Endothelial cell (in vitro differentiated cells): ENCODE measurements around the gene SULT4A1. TPM values are rescaled to one million over a fixed set of nuclear protein-coding genes. Genes with fewer than 3 reads are reported as not detected.

ENCODE experiments used
- DNase-seq: peaks from one replicate; pipeline ENCODE4 v3.0.0; 2021; ENCODE audit warnings: low spot score
- H3K27ac Mint-ChIP-seq: one replicate; pipeline ENCODE4 v1.8.0; 2021; ENCODE audit warnings: mixed read lengths, inconsistent platforms; ENCODE audit not compliant: unreplicated experiment
- H3K27me3 Mint-ChIP-seq: one replicate; pipeline ENCODE4 v1.8.0; 2021; ENCODE audit warnings: mild to moderate bottlenecking, moderate library complexity, mixed read lengths, inconsistent platforms; ENCODE audit not compliant: unreplicated experiment
- H3K36me3 Mint-ChIP-seq: one replicate; pipeline ENCODE4 v1.8.0; 2021; ENCODE audit warnings: mild to moderate bottlenecking, low read depth, mixed read lengths, inconsistent platforms; ENCODE audit not compliant: unreplicated experiment
- H3K4me1 Mint-ChIP-seq: one replicate; pipeline ENCODE4 v1.8.0; 2021; ENCODE audit warnings: mild to moderate bottlenecking, mixed read lengths, inconsistent platforms; ENCODE audit not compliant: unreplicated experiment
- H3K4me3 Mint-ChIP-seq: one replicate; pipeline ENCODE4 v1.8.0; 2021; ENCODE audit warnings: mild to moderate bottlenecking, mixed read lengths, inconsistent platforms; ENCODE audit not compliant: unreplicated experiment
- H3K9me3 Mint-ChIP-seq: one replicate; pipeline ENCODE4 v1.8.0; 2021; ENCODE audit warnings: mixed read lengths, inconsistent platforms; ENCODE audit not compliant: unreplicated experiment
- total RNA-seq: library from RNA; stranded (reverse); fragmentation: NEBNext Ultra II Directional; extraction: Animal tissue kit (Norgen Biotek cat#: 25700); gene quantifications from one replicate; pipeline ENCODE4 v1.2.1, GENCODE V29; 2021; ENCODE audit not compliant: unreplicated experiment
- TF ChIP-seq, protein P1 (sequence below): fragments of 200-600 bp; sonication (generic); IDR thresholded peaks from one replicate; pipeline ENCODE4 v1.5.0; 2021; ENCODE audit warnings: antibody characterized with exemption; ENCODE audit not compliant: unreplicated experiment

Gene SULT4A1
- total RNA-seq, 1 donor from 2014 or later, result 16.5 TPM

- H3K27me3 Mint-ChIP-seq, result no peaks in the 10 kb centered on the region
- H3K36me3 Mint-ChIP-seq, result no peaks in the 10 kb centered on the region
- TF ChIP-seq, protein P1, sequence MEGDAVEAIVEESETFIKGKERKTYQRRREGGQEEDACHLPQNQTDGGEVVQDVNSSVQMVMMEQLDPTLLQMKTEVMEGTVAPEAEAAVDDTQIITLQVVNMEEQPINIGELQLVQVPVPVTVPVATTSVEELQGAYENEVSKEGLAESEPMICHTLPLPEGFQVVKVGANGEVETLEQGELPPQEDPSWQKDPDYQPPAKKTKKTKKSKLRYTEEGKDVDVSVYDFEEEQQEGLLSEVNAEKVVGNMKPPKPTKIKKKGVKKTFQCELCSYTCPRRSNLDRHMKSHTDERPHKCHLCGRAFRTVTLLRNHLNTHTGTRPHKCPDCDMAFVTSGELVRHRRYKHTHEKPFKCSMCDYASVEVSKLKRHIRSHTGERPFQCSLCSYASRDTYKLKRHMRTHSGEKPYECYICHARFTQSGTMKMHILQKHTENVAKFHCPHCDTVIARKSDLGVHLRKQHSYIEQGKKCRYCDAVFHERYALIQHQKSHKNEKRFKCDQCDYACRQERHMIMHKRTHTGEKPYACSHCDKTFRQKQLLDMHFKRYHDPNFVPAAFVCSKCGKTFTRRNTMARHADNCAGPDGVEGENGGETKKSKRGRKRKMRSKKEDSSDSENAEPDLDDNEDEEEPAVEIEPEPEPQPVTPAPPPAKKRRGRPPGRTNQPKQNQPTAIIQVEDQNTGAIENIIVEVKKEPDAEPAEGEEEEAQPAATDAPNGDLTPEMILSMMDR, result no peak
- H3K4me1 Mint-ChIP-seq, result peaks cover 2% of the 10 kb centered on the region
- DNase-seq, result no peak
- no peaks in the 10 kb centered on the region for H3K9me3 Mint-ChIP-seq
- no peak overlapping the region for H3K27ac Mint-ChIP-seq
- no peak overlapping the region for H3K4me3 Mint-ChIP-seq
Measured at GRCh38 chr22:43798492-43798891, 63.8 kb downstream of the SULT4A1 start.

GRCh38 chr22:43796567-43796966, 65.7 kb downstream of the SULT4A1 start:
- no peaks in the 10 kb centered on the region for H3K4me1 Mint-ChIP-seq
- no peak overlapping the region for H3K27ac Mint-ChIP-seq
- H3K36me3 Mint-ChIP-seq, result no peaks in the 10 kb centered on the region
- TF ChIP-seq, protein P1, result no peak
- H3K27me3 Mint-ChIP-seq, result no peaks in the 10 kb centered on the region
- peak; percentile 16 for DNase-seq
- no peak overlapping the region for H3K4me3 Mint-ChIP-seq
- no peaks in the 10 kb centered on the region for H3K9me3 Mint-ChIP-seq

- Mint-ChIP-seq H3K4me1 (no peaks in the 10 kb centered on the region), H3K4me3 (no peak overlapping the region), H3K36me3 (no peaks in the 10 kb centered on the region), H3K27ac (no peak overlapping the region), H3K27me3 (no peaks in the 10 kb centered on the region), H3K9me3 (no peaks in the 10 kb centered on the region)
- TF ChIP-seq, protein P1, result no peak
- no peak for DNase-seq
Measured at GRCh38 chr22:43795320-43795719, 67.0 kb downstream of the SULT4A1 start.

- no peak overlapping the region for H3K27ac Mint-ChIP-seq
- H3K4me1 Mint-ChIP-seq, result no peaks in the 10 kb centered on the region
- no peaks in the 10 kb centered on the region for H3K36me3 Mint-ChIP-seq
- H3K27me3 Mint-ChIP-seq, result no peaks in the 10 kb centered on the region
- no peak for DNase-seq
- H3K4me3 Mint-ChIP-seq, result no peak overlapping the region
- TF ChIP-seq, protein P1, result no peak
- H3K9me3 Mint-ChIP-seq, result no peaks in the 10 kb centered on the region
Measured at GRCh38 chr22:43792905-43793304, 69.4 kb downstream of the SULT4A1 start.

- Mint-ChIP-seq H3K36me3 (no peaks in the 10 kb centered on the region), H3K4me1 (no peaks in the 10 kb centered on the region)
Measured at GRCh38 chr22:43789452-43789851, 72.9 kb downstream of the SULT4A1 start.

More at GRCh38 chr22:43789452-43789851, 72.9 kb downstream of the SULT4A1 start:
- Mint-ChIP-seq H3K27me3 (no peaks in the 10 kb centered on the region), H3K9me3 (no peaks in the 10 kb centered on the region), H3K27ac (no peak overlapping the region), H3K4me3 (no peak overlapping the region)
- TF ChIP-seq, protein P1, result no peak
- no peak for DNase-seq
